GM19452 (cell line): ENCODE measurements around the gene KANSL1.

Experiments
- ATAC-seq: cut with Tn5 transposase; IDR thresholded peaks from one replicate; pipeline ENCODE4 v1.9.1; 2021; ENCODE audit not compliant: unreplicated experiment

Gene KANSL1

GRCh38 chr17:46044286-46044928 lies 148.8 kb downstream of the KANSL1 start:
- ATAC-seq: no peak

- ATAC-seq: no peak
Measured at GRCh38 chr17:46043606-46044005, 149.6 kb downstream of the KANSL1 start.

GRCh38 chr17:46042925-46043324 lies 150.3 kb downstream of the KANSL1 start:
- no peak for ATAC-seq

GRCh38 chr17:46042246-46042645 lies 151.0 kb downstream of the KANSL1 start:
- ATAC-seq: no peak

GRCh38 chr17:46039592-46040186 lies 153.5 kb downstream of the KANSL1 start:
- ATAC-seq: no peak

GRCh38 chr17:46038937-46039336 lies 154.3 kb downstream of the KANSL1 start:
- ATAC-seq: no peak

GRCh38 chr17:46038414-46038813 lies 154.8 kb downstream of the KANSL1 start:
- no peak for ATAC-seq

- no peak for ATAC-seq
Measured at GRCh38 chr17:46037722-46038255, 155.4 kb downstream of the KANSL1 start.

GRCh38 chr17:46036491-46036890 lies 156.7 kb downstream of the KANSL1 start:
- no peak for ATAC-seq

GRCh38 chr17:46035112-46035818 lies 158.0 kb downstream of the KANSL1 start:
- ATAC-seq: no peak

GRCh38 chr17:46033392-46033791 lies 159.8 kb downstream of the KANSL1 start:
- ATAC-seq: no peak

- no peak for ATAC-seq
Measured at GRCh38 chr17:46032909-46033308, 160.3 kb downstream of the KANSL1 start.

GRCh38 chr17:46031920-46032319 lies 161.3 kb downstream of the KANSL1 start:
- no peak for ATAC-seq

- no peak for ATAC-seq
Measured at GRCh38 chr17:46031440-46031839, 161.8 kb downstream of the KANSL1 start.

- ATAC-seq: no peak
Measured at GRCh38 chr17:46030752-46031151, 162.5 kb downstream of the KANSL1 start.

GRCh38 chr17:46029627-46030026 lies 163.6 kb downstream of the KANSL1 start:
- ATAC-seq: no peak

- ATAC-seq: no peak
Measured at GRCh38 chr17:46028981-46029565, 164.2 kb downstream of the KANSL1 start.

GRCh38 chr17:46028374-46028773 lies 164.9 kb downstream of the KANSL1 start:
- ATAC-seq: no peak

GRCh38 chr17:46027976-46028325 lies 165.3 kb downstream of the KANSL1 start:
- no peak for ATAC-seq

GRCh38 chr17:46027048-46027975 lies 165.9 kb downstream of the KANSL1 start:
- no peak for ATAC-seq
